ENCODE data around the gene BRAF.
"Not testable (repeated sequence)": the region's sequence is repeated elsewhere in the genome, so short reads cannot be mapped to it uniquely, and the experiment has no call there.

Gene BRAF

GRCh38 chr7:140924821-140925421 is at the start of gene BRAF:
TSS of gene BRAF (minus strand) at chr7:140924929. CDS start at chr7:140924703, 226 bp downstream.
- peak; percentile 63 for DNase-seq

GRCh38 chr7:140972876-140973829 is 48.4 kb upstream of the BRAF start:
- DNase-seq: no peak

GRCh38 chr7:140972344-140972743 is 47.6 kb upstream of the BRAF start:
- no peak for DNase-seq

- DNase-seq: no peak
These were observed 42.7 kb upstream of the BRAF start for GRCh38 chr7:140967438-140967837.

GRCh38 chr7:140966561-140967233 is 42.0 kb upstream of the BRAF start:
- DNase-seq: no peak

- no peak for DNase-seq
These were observed 36.4 kb upstream of the BRAF start for GRCh38 chr7:140961117-140961516.

- not testable (repeated sequence) for DNase-seq
These were observed 32.3 kb upstream of the BRAF start for GRCh38 chr7:140956997-140957396.

GRCh38 chr7:140945940-140946339 is 21.2 kb upstream of the BRAF start:
- DNase-seq: no peak

- DNase-seq: not testable (repeated sequence)
These were observed 17.5 kb upstream of the BRAF start for GRCh38 chr7:140942242-140942641.

GRCh38 chr7:140940898-140941297 is 16.2 kb upstream of the BRAF start:
- no peak for DNase-seq

- DNase-seq: no peak
These were observed 13.1 kb upstream of the BRAF start for GRCh38 chr7:140937702-140938264.

GRCh38 chr7:140928491-140929309 is 4.0 kb upstream of the BRAF start:
- DNase-seq: no peak

- DNase-seq: not testable (repeated sequence)
These were observed 3.2 kb upstream of the BRAF start for GRCh38 chr7:140927945-140928344.

- no peak for DNase-seq
These were observed 2.6 kb upstream of the BRAF start for GRCh38 chr7:140927351-140927750.

- DNase-seq: peak; percentile 40
These were observed 1.5 kb upstream of the BRAF start for GRCh38 chr7:140926021-140926817.

GRCh38 chr7:140924019-140924820 is 509 bp downstream of the BRAF start:
- peak; percentile 44 for DNase-seq

GRCh38 chr7:140923358-140924006 is 1.2 kb downstream of the BRAF start:
- DNase-seq: no peak

GRCh38 chr7:140922741-140923345 is 1.9 kb downstream of the BRAF start:
- DNase-seq: no peak

GRCh38 chr7:140920745-140921144 is 4.0 kb downstream of the BRAF start:
- DNase-seq: no peak

- no peak for DNase-seq
These were observed 6.5 kb downstream of the BRAF start for GRCh38 chr7:140918236-140918635.
